GM18505 (cell line): ENCODE data around the gene OTC.

Experiments used
- ATAC-seq: cut with Tn5 transposase; IDR thresholded peaks from one replicate; pipeline ENCODE4 v1.9.1; 2021; ENCODE audit not compliant: unreplicated experiment
- POLR2A ChIP-seq: IDR thresholded peaks from 4 replicates; pipeline ENCODE4 v1.6.1; 2011; ENCODE audit warnings: borderline replicate concordance; ENCODE audit not compliant: insufficient read depth, insufficient read length; ENCODE audit errors: extremely low read depth

Gene OTC

DNA sequence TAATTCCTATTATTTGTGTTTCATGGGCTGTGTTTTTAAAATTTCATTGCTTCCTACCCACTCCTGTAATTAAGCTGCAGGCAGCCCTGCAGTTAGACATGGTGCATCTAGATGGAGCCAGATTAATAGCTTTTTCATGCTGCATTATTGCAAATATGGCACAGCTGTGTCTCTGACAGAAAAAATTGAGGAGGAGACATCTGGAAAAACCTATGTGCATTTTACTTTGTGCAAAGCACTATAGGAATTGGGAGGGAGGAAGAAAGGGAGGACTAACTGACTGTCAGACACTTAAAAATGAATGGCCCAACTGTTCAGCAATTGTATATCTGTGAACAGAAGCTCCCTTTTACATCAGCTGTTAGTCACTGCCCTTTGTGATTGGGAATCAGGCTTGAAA, 17.0 kb upstream of the OTC start:
- no peak for ATAC-seq

DNA sequence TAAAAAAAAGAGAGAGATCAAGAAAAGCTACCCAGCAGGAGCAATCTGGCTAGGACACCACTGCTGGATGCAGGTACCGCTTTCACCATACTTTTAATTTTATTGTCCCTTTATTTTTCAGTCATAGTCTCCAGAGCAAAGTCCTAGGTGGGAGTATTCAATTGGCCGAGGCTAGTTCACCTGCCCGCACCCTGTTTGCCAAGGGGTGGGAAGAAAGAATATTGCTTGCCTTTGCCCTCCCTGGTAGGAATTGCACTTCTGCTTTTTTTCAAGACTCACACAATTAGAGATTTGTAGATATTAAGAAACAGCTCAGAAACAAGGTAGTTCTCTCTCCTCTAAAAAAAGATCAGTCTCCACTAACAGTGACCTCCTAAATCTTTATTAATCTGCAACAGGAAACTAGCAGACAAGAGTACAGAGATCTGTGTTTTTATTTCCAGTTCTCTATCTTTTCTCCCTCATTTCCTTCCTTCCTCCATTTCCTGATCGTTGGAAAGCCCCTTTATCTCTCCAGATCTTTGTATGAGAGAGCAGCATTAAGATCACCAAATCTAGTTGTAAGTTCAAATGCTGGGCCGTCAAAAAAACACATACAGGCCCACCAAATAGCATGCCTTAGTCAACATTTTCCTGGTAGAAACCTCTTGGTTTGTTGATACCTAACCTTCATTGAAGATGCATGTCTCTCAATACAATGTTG, 15.7 kb upstream of the OTC start:
- TF ChIP-seq POLR2A, result no peak
- ATAC-seq, result no peak

More for the DNA sequence above, 17.0 kb upstream of the OTC start:
- no peak for TF ChIP-seq POLR2A

DNA sequence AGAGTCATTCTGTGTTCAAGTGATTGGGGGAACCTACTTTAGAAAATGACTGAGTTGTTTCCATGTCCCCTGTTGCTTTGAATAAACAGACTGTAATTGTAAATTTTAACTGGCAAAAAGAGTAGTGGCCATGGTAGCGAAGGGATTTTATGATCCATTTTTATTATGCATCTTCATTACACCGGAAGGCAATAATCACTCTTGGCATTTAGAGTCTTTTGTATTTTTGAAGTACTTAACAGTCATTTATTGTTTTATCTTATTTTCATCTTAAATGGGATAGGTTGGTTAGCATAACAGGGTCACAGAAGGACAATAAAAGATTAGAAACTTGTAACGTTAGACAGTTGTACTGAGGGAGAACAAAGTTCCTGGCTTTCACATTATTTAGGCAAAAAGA, 11.0 kb upstream of the OTC start:
- no peak for ATAC-seq
- TF ChIP-seq POLR2A, result no peak

DNA sequence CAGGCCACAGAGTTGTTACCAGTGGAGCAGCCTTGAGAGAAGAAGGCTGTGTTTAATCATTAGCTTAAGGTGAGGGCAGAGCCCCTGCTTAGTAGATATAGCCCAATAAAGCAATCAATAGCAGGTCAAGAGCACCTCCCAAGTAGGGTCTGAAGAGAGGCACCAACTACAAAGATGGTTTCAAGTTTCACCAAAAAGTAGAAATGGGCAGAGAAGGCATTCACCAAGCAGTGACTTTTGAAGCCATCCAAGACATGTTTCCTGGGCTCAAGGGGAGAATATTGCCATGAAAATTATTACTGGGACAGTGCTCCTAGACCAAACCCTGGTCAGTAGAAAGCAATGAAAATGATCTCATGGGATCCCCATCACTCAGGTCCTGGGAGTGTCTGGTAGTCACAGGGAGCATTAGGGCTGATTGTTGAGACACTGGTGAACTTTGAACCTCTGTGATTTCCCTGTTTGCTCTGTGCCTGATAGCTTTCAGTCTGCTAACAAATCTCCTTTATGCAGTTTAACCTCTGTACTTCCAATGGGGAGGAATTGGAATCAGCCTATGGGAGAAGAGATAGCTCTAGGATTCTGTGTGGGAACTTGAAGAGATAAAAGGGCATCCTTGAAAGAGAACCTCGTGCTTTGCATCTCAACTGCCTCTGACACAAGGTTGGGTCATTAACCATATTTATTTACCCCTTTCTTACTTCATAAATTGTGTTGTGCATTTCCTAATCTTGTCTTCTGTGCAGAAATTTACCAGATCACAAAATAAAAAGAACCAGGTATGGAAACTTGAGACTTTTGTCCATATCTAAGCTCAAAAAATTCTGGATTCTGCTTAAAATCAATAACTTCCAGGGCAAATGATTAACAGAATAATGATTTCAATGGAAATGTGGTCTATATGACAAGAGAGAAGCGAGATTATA, 9.3 kb upstream of the OTC start:
- no peak for ATAC-seq
- no peak for TF ChIP-seq POLR2A

DNA sequence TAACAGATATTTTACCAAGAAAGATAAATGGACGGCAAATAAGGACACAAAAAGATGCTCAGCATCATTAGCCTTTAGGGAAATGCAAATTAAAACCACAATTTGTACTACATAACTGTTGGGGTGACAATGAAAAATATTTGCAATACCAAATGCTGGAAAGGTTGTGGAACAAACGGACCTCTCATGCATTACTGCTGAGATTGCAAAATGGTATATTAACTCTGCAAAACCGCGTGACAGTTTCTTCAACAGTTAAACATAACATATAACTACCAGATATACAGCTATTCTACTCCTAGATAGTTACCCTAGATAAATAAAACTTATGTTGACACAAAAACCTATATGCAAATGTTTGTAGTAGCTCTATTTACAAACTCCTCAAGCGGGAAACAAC, 6.3 kb upstream of the OTC start:
- ATAC-seq, result no peak
- TF ChIP-seq POLR2A, result no peak

DNA sequence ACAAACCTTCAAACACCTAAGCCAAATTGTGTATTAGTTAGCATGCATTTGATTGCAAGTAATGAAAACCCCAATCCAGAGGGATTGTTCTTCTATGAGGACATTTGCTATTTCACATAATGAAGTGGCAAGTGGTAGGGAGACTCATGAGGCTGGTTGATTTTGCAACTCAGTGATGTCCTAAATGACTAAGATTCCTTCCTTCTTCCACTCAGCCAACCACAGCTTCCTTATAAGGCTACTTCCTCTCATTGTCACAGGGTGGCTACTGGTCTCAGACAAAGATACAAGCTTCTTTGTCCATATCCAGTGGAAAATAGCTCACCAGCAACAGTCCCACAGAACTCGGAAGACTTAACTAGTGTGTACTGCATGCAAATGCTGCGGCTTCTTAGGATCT, 5.3 kb upstream of the OTC start:
- peak; percentile 87 for ATAC-seq
- TF ChIP-seq POLR2A, result no peak

DNA sequence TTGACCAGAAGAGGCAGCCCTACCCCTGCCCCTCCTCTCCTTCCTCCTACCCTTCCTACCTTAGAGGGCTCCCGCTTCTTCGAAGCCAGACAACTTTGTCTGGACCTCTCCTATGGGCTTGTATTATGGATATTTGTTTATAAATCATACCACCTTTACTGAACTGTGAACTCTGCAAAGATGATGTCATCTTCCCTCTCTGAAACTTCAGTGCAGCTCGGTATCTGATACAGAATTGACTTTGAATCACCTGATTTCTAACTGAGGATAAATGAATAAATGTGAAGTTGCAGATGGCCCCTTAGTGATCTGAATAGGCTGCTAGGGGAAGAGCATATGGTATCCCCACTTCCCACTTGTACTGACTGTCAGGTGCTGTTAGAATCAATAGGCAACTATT, 1.1 kb upstream of the OTC start:
- TF ChIP-seq POLR2A, result no peak
- no peak for ATAC-seq

DNA sequence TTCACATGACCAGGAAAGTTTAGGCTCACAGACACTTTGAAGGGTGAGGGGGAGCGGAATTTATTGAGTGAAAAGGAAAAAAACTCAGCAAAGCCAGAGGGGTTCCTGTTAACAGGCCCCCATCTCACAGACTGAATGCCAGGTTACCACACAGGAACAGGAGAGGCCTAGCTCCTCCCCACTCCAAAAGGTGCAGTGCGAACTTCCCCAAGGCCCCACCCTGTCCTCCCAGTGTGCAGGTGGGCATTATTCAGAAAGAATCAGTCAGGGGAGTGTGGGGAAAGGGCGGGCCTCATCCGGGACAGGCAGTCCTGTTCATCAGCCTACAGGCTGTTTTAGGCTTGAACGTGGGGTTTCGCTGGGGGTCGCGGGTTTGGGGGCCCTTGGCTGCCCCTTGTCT, 4.0 kb downstream of the OTC start:
- no peak for ATAC-seq
- TF ChIP-seq POLR2A, result no peak

DNA sequence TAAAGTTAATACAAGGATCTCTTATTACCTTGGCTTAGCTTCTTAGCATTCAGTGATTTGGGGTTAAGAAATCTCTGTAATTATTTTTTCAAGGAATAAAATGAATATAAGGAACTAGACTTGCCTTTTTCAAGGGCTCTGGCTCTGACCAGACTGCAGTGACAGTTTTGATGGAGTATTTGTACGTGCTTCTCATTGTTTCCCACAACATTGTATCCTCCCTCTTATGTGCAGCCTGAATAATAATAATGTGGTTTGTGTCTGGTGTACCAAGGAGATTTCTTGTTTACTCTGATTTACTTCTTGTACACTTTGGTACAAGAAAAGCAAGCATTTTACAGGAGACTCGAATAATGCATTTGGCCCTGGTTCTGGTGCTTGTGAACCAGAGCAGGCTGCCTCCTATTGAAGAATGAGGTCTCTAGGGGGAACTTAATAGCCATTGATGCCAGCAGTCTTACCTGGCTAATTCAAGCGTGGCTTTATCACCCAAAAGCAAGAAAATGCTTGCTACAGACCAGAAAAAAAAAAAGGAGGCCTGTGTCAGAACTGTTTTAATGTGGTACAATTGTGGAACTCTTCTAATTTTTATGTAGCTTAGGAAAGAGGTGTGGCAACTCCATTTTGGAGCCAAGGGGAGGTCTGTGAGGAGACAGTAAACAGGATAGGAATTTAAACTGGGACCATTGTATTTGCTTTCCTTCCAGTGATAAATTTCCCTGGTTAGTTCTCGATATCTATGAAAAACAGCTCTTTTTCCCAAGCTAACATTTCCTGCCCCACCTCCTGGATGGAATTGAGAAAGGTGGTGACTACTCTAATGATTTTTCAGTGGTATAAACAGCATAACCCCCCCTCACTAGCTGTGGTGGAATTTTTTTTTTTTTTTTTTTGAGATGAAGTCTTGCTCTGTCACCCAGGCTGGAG, 5.6 kb downstream of the OTC start:
- no peak for TF ChIP-seq POLR2A
- ATAC-seq, result no peak

DNA sequence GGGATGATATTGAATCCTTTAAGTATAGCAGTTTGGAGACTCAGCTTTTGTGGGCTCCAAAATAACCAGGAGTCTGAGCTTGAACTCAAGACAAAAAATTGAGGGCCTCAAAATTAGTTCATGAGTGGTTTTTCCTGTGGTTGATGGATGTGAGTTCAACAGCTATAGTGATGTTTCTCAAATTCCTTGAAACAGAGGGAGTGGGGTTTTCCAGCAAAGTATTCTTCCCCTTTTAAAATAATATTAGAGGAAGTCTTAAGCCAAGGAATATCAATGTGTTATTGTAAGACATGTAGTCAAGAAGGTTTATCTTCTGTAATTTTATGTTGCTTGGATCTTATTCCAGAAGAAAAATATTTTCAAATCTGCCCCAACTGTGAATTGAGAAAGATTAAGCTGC, 10.6 kb downstream of the OTC start:
- ATAC-seq, result no peak
- TF ChIP-seq POLR2A, result no peak

DNA sequence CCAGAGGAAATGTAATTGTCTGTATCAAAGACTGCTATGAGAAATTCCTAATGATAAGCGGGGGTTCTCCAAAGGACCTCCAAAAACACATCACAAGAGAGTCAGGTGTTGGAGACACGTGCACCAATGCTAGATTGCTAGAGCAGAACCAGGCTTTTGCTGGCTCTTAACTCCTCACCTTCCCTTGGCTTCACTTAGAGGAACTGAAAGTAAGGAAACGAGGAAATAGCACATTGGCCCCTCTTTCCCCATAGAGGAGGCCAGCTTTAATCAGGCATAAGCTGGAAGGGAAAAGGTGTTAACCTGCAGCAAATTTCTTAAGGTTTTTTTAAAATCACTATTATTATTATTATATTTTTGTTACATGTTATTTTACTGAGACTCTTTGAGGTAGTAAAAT, 13.6 kb downstream of the OTC start:
- no peak for TF ChIP-seq POLR2A
- ATAC-seq, result no peak

DNA sequence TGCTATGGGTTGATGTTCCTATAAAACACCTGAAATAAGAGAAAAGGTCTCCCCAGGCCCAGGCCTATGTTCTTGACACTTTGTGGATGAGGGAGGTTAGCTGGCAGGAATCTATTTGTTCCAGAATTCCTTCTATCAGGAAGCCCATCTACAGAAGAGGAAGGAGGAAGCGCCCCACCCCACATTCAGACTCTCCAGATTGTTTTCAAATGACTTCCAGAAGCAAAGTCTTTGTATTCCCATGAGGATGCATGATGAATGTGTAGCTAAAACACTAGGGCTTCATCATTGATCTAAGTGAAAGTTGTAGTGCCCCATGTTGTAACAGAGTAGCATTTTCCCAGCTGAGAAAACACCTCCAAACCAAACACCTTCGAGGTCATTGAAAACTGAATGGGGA, 16.4 kb downstream of the OTC start:
- ATAC-seq, result no peak

DNA sequence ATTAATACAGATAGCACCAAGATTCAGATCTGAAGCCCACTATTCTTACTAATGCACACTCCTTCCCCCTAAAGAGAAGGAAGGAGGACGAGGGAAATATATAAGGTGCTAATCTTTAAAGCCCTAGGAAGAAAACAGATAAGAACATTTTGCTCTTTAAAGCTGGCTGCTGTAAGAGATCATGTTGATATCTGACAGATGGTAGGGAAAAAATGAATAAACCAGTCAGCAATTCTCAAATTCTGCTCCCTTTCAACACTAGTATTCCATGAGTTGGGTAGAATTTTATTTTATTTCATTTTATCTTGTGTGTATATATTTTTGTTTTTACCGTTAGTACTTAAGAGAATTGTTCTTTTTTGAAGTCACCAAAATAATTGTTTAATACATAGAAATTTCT, 19.2 kb downstream of the OTC start:
- TF ChIP-seq POLR2A, result no peak
- no peak for ATAC-seq

More for the DNA sequence above, 16.4 kb downstream of the OTC start:
- TF ChIP-seq POLR2A, result no peak

DNA sequence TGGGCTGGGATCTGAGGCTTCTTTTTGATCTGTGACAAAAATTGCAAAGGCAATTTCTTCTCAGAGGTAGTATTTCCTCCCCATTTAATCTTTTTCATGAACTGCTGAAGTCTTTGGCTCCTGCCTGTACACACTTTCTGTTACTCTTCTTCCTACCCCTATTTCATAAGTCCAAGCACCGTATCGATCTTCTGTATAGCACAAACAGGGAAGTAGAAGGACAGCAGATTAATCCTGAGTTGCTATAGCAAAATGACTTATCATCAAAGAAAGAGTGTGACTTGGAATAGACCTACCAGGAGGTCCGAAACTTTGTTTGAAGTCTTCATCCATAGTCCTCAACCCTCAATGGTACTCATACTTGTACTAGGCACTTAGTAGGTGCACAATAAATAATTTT, 22.0 kb downstream of the OTC start:
- ATAC-seq, result no peak
- no peak for TF ChIP-seq POLR2A

DNA sequence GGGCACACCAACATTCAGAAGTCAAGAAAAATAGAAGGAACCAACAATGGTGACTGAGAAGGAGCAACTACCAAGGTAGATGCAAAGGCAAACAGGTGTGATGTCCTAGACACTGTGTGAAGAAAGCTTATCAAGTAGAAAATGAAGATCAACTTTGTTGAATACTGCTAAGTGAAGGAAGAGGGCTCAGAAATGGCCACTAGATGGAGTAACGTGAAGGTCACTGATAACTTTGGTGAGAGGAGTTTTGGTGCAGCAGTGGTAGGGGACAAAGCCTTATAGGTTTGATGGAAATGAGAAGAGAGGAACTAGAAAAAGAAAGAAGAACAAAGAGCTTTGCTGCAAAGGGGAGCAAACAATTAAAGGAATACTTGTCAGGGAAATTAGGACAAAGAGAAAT, 23.5 kb downstream of the OTC start:
- TF ChIP-seq POLR2A, result no peak
- ATAC-seq, result no peak
